ENCODE measurements around the gene ATF6. TPM values are rescaled to one million over a fixed set of nuclear protein-coding genes. Genes with fewer than 3 reads are reported as not detected.

ATF6 gene
- total and polyA plus RNA-seq, 8 donors: 3.4 to 54.3 (median 13.5) TPM

DNA sequence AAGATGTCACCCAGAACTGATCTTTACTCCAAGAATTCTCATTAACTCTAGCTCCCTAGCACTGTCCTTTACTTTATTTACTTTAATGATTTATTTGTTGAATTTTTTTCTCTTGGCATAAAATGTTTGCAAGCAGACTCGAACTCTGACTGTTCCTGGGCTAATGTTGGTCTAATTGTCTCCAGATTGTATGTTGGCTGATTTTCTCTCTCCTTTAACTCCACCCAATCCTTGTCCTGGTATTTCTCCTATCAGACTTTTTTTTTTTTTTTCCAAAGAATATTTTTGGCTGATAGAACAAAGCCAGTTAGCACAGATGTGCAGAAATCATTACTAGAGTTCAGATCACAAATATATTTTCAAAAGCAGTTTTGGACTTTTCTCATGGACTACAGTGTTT is 82.6 kb downstream of the ATF6 start:
- Histone ChIP-seq H3K36me3 (peaks cover 6 to 71% (median 59%) of the 10 kb centered on the region in 4 donors), H3K4me3 (no peak overlapping the region), H3K4me1 (no peaks in the 10 kb centered on the region), H3K27me3 (no peaks in the 10 kb centered on the region), H3K27ac (no peak overlapping the region), H3K9me3 (no peaks in the 10 kb centered on the region)
- TF ChIP-seq POLR2A (IDR thresholded peaks at IDR 0.05) (no peak), EP300 (IDR thresholded peaks at IDR 0.05) (no peak), POLR2AphosphoS5 (IDR thresholded peaks at IDR 0.05) (no peak)
- TF ChIP-seq, protein P1, sequence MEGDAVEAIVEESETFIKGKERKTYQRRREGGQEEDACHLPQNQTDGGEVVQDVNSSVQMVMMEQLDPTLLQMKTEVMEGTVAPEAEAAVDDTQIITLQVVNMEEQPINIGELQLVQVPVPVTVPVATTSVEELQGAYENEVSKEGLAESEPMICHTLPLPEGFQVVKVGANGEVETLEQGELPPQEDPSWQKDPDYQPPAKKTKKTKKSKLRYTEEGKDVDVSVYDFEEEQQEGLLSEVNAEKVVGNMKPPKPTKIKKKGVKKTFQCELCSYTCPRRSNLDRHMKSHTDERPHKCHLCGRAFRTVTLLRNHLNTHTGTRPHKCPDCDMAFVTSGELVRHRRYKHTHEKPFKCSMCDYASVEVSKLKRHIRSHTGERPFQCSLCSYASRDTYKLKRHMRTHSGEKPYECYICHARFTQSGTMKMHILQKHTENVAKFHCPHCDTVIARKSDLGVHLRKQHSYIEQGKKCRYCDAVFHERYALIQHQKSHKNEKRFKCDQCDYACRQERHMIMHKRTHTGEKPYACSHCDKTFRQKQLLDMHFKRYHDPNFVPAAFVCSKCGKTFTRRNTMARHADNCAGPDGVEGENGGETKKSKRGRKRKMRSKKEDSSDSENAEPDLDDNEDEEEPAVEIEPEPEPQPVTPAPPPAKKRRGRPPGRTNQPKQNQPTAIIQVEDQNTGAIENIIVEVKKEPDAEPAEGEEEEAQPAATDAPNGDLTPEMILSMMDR (IDR thresholded peaks at IDR 0.05): no peak
- DNase-seq: no peak
- 15 to 47% (median 26%) methylated on average over 1 of the region's 1 CpG for WGBS, 5 donors
- intact Hi-C loops (cut with DNase I; ENCODE audit: low total_unique reads): no loop called here

- intact Hi-C loops (cut with DNase I; ENCODE audit: low total_unique reads): no loop called here
- TF ChIP-seq POLR2AphosphoS5 (IDR thresholded peaks at IDR 0.05): no peak
- Histone ChIP-seq H3K4me3 (no peak overlapping the region), H3K27ac (no peak overlapping the region), H3K9me3 (no peaks in the 10 kb centered on the region), H3K36me3 (peaks cover 12 to 80% (median 67%) of the 10 kb centered on the region in 4 donors), H3K27me3 (no peaks in the 10 kb centered on the region), H3K4me1 (no peaks in the 10 kb centered on the region)
- DNase-seq: no peak
These were observed 83.4 kb downstream of the ATF6 start for GRCh38 chr1:161849518-161849917.

DNA sequence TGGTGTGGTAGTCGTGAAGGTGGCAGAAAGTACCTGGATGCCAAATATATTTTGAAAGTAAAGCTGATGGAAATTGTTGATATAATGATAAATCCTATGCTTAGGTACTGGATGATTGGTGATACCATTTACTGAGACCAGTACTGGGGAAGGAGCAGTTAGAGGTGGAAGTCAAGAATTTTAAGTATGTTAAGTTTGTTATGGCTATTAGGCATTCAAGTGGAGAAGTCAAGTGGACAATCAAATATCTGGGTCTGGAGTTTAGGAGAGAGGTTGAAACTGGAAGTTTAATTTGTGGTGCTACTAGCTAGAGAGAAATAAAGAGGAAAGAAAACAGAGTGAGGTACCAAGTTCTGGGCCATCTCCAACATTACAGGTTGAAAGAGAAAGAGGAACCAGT is 89.1 kb downstream of the ATF6 start:
- intact Hi-C loops (cut with DNase I; ENCODE audit: low total_unique reads): no loop called here
- H3K27me3 ChIP-seq: no peaks in the 10 kb centered on the region
- peaks cover 15 to 57% (median 50%) of the 10 kb centered on the region in 4 donors for H3K36me3 ChIP-seq
- peaks cover 0 to 12% (median 5%) of the 10 kb centered on the region in 4 donors for H3K4me1 ChIP-seq
- no peak overlapping the region for H3K4me3 ChIP-seq
- H3K27ac ChIP-seq: no peak overlapping the region
- H3K9me3 ChIP-seq: no peaks in the 10 kb centered on the region
- WGBS, 5 donors: 89 to 96% (median 91%) methylated on average over 1 of the region's 1 CpG
- DNase-seq: no peak
- TF ChIP-seq EP300 (IDR thresholded peaks at IDR 0.05) (no peak), POLR2A (IDR thresholded peaks at IDR 0.05) (no peak), POLR2AphosphoS5 (IDR thresholded peaks at IDR 0.05) (no peak)
- TF ChIP-seq, protein P1 (IDR thresholded peaks at IDR 0.05): no peak

DNA sequence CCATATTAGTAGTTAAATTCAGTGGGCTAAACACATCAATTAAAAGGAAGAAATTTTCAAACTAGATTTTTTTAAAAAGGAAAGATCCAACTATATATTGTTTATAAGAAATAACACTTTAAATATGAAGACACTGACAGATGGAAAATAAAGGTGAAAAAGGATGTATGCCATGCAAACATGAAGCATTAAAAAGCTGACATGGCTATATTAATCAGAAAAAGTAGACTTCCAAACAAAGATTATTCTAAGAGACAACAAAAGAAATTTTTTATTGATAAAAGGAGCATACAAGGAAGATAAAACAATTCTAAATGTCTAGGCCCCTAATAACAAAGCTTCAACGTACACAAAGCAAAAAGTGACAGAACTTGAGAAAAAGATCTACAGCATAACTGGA is 92.2 kb downstream of the ATF6 start:
- H3K4me1 ChIP-seq: peaks cover 0 to 14% (median 6%) of the 10 kb centered on the region in 4 donors
- no peak overlapping the region for H3K4me3 ChIP-seq
- 71 to 94% (median 87%) methylated on average over 1 of the region's 1 CpG for WGBS, 5 donors
- H3K36me3 ChIP-seq: peaks cover 11 to 58% (median 36%) of the 10 kb centered on the region in 4 donors
- intact Hi-C loops (cut with DNase I; ENCODE audit: low total_unique reads): no loop called here
- H3K9me3 ChIP-seq: no peaks in the 10 kb centered on the region
- no peak overlapping the region for H3K27ac ChIP-seq
- no peaks in the 10 kb centered on the region for H3K27me3 ChIP-seq
- no peak for TF ChIP-seq EP300 (IDR thresholded peaks at IDR 0.05)
- TF ChIP-seq POLR2AphosphoS5 (IDR thresholded peaks at IDR 0.05): no peak
- TF ChIP-seq, protein P1 (IDR thresholded peaks at IDR 0.05): no peak
- no peak for TF ChIP-seq POLR2A (IDR thresholded peaks at IDR 0.05)
- no peak for DNase-seq

DNA sequence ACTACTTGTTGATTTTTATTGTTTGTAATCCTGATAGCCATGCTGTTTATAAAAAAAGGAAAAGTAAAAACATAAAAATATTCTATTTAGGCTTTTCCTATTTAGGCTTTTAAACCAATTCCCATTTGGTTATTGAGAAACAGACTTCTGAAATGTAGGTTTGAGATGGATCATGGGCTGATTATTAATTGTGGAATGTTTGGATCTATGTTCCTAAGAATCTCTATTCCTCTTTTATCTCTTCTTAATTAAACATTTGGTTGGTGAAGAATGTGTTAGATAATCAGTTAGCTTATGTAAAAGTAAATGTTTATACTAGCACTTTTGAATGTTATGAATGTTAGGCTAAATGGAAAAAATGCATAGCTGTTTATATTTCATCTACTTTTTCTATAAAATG is 97.4 kb downstream of the ATF6 start:
- Histone ChIP-seq H3K4me1 (peaks cover 0 to 24% (median 11%) of the 10 kb centered on the region in 4 donors), H3K27ac (no peak overlapping the region), H3K36me3 (peaks cover 0 to 66% (median 33%) of the 10 kb centered on the region in 4 donors), H3K27me3 (no peaks in the 10 kb centered on the region), H3K4me3 (no peak overlapping the region), H3K9me3 (no peaks in the 10 kb centered on the region)
- DNase-seq: no peak
- intact Hi-C loops (cut with DNase I; ENCODE audit: low total_unique reads): no loop called here
- TF ChIP-seq EP300 (IDR thresholded peaks at IDR 0.05) (no peak), POLR2A (IDR thresholded peaks at IDR 0.05) (no peak), POLR2AphosphoS5 (IDR thresholded peaks at IDR 0.05) (no peak)
- TF ChIP-seq, protein P1 (IDR thresholded peaks at IDR 0.05): no peak
